K562 (cell line): ENCODE results near the gene ZNF775. TPM values are rescaled to one million over a fixed set of nuclear protein-coding genes. Genes with fewer than 3 reads are reported as not detected.
A peak's percentile ranks its signal among the peaks of the same experiment; 100 is the strongest.

ENCODE experiments used
- MECOM ChIP-seq: fragments of 250-450 bp; sonication (Bioruptor Pico); IDR thresholded peaks from 2 replicates; pipeline ENCODE4 v1.8.0; 2022; ENCODE audit warnings: inconsistent platforms
- PPARD ChIP-seq: fragments of 250-450 bp; sonication (Bioruptor Pico); IDR thresholded peaks from 2 replicates; pipeline ENCODE4 v1.8.0; 2022; ENCODE audit warnings: inconsistent platforms, mild to moderate bottlenecking, moderate library complexity
- ZNF408 ChIP-seq: fragments of 250-450 bp; sonication (Bioruptor Pico); IDR thresholded peaks from 2 replicates; pipeline ENCODE4 v1.4.0; 2020; ENCODE audit warnings: low read depth, mild to moderate bottlenecking, moderate library complexity
- polyA plus RNA-seq, 8 experiments: library from polyadenylated mRNA; depleted of rRNA in 4 of 8; stranded (reverse) in 5 of 8; unstranded in 3 of 8; fragments of >200 nt; fragmentation: Nextera tagmentation in 2 of 8; fragmentation: Illumina TruSeq in 1 of 8; extraction: Ambion mirVana in 2 of 8; extraction: Trizol in 1 of 8; gene quantifications; 2 replicates each; pipeline versions ENCODE4 v1.2.1 to v1.2.3, GENCODE V29; 2011 to 2014; ENCODE audit warnings: inconsistent platforms in 1 of 8, missing spikeins in 1 of 8
- total RNA-seq, 7 experiments: library from RNA; depleted of rRNA in 6 of 7; stranded (reverse); fragments of >200 nt in 6 of 7; fragmentation: Illumina TruSeq in 2 of 7; extraction: Trizol in 2 of 7; gene quantifications; 2 replicates each; pipeline versions ENCODE4 v1.2.1 to v1.2.3, GENCODE V29; 2011 to 2021; ENCODE audit warnings: low replicate concordance in 1 of 7
- TF ChIP-seq, protein P1 (sequence below): fragments of 450-650 bp; formaldehyde crosslinking; conservative IDR thresholded peaks from 2 replicates; pipeline ENCODE4 v1.4.0; 2022; ENCODE audit warnings: mild to moderate bottlenecking, missing genetic modification characterization
- TF ChIP-seq, protein P2 (sequence below): fragments of 250-450 bp; sonication (Bioruptor Pico); IDR thresholded peaks from 2 replicates; pipeline ENCODE4 v1.8.0; 2022; ENCODE audit warnings: inconsistent platforms
- TF ChIP-seq, protein P3 (sequence below), 3 experiments: fragments of 200-800 bp in 1 of 3; fragments of 250-450 bp in 1 of 3; fragments of 450-650 bp in 1 of 3; sonication (Bioruptor Pico) in 1 of 3; sonication (Bioruptor generic) in 1 of 3; formaldehyde crosslinking in 1 of 3; IDR thresholded peaks; 2 replicates each; pipeline versions ENCODE4 v1.6.1 to v1.8.0; 2016 to 2022; ENCODE audit warnings: mild to moderate bottlenecking in 2 of 3, missing genetic modification characterization in 2 of 3, missing compliant biosample characterization in 1 of 3, moderate library complexity in 1 of 3

The ZNF775 gene
- total and polyA plus RNA-seq, 9 of the 15 experiments (the other 6 are each of a cell fraction or from before 2014, with no cell fraction given) = 0.04 to 18.7 (median 4.9) TPM

DNA sequence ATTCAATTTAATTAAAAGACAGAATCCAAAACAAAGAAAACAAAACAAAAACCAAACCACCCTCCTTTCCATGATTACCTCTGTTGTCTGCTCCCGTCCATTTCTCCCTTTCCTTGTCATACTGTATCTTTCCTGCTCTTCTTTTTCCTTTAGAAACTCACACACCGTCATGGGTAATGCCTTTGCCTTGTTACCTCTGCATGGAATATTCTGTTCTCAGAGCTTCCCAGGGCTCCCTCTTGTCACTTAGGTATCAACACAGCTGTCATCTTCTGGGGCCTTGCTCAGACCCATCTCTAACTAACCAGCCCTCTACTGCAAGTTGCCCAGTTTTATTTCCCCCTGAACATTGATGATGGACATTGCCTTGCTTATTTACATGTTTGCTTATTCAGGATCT, 41.1 kb downstream of the ZNF775 start (continued):
- TF ChIP-seq, protein P1, sequence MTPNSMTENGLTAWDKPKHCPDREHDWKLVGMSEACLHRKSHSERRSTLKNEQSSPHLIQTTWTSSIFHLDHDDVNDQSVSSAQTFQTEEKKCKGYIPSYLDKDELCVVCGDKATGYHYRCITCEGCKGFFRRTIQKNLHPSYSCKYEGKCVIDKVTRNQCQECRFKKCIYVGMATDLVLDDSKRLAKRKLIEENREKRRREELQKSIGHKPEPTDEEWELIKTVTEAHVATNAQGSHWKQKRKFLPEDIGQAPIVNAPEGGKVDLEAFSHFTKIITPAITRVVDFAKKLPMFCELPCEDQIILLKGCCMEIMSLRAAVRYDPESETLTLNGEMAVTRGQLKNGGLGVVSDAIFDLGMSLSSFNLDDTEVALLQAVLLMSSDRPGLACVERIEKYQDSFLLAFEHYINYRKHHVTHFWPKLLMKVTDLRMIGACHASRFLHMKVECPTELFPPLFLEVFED = no peak
- TF ChIP-seq, protein P2, sequence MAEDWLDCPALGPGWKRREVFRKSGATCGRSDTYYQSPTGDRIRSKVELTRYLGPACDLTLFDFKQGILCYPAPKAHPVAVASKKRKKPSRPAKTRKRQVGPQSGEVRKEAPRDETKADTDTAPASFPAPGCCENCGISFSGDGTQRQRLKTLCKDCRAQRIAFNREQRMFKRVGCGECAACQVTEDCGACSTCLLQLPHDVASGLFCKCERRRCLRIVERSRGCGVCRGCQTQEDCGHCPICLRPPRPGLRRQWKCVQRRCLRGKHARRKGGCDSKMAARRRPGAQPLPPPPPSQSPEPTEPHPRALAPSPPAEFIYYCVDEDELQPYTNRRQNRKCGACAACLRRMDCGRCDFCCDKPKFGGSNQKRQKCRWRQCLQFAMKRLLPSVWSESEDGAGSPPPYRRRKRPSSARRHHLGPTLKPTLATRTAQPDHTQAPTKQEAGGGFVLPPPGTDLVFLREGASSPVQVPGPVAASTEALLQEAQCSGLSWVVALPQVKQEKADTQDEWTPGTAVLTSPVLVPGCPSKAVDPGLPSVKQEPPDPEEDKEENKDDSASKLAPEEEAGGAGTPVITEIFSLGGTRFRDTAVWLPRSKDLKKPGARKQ = peak; percentile 40; the same call in 1 of the 2 replicates
- TF ChIP-seq ZNF408 (no peak), MECOM (0 out of 2 replicates have a peak, but pooled peaks have one; percentile 52), PPARD (CRISPR knock-in tag) (no peak)
- TF ChIP-seq, protein P3, sequence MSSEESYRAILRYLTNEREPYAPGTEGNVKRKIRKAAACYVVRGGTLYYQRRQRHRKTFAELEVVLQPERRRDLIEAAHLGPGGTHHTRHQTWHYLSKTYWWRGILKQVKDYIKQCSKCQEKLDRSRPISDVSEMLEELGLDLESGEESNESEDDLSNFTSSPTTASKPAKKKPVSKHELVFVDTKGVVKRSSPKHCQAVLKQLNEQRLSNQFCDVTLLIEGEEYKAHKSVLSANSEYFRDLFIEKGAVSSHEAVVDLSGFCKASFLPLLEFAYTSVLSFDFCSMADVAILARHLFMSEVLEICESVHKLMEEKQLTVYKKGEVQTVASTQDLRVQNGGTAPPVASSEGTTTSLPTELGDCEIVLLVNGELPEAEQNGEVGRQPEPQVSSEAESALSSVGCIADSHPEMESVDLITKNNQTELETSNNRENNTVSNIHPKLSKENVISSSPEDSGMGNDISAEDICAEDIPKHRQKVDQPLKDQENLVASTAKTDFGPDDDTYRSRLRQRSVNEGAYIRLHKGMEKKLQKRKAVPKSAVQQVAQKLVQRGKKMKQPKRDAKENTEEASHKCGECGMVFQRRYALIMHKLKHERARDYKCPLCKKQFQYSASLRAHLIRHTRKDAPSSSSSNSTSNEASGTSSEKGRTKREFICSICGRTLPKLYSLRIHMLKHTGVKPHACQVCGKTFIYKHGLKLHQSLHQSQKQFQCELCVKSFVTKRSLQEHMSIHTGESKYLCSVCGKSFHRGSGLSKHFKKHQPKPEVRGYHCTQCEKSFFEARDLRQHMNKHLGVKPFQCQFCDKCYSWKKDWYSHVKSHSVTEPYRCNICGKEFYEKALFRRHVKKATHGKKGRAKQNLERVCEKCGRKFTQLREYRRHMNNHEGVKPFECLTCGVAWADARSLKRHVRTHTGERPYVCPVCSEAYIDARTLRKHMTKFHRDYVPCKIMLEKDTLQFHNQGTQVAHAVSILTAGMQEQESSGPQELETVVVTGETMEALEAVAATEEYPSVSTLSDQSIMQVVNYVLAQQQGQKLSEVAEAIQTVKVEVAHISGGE (CRISPR knock-in tag; IDR thresholded peaks at IDR 0.05) = 0 out of 6 replicates have a peak, but pooled peaks of 1 of the 3 experiments have one; percentile 28
